HG02623 (cell line): ENCODE data around the gene LRP1-AS.

Experiments
- ATAC-seq: cut with Tn5 transposase; IDR thresholded peaks from one replicate; pipeline ENCODE4 v1.9.1; 2021; ENCODE audit warnings: moderate library complexity; ENCODE audit not compliant: unreplicated experiment

LRP1-AS gene

GRCh38 chr12:57180321-57180989 lies 33.0 kb upstream of the LRP1-AS start:
- ATAC-seq: no peak

GRCh38 chr12:57179331-57180086 lies 32.1 kb upstream of the LRP1-AS start:
- ATAC-seq: no peak

- ATAC-seq: no peak
These were observed 30.8 kb upstream of the LRP1-AS start for GRCh38 chr12:57178213-57178612.

- ATAC-seq: no peak
These were observed 29.9 kb upstream of the LRP1-AS start for GRCh38 chr12:57177354-57177753.

GRCh38 chr12:57176846-57177245 lies 29.4 kb upstream of the LRP1-AS start:
- ATAC-seq: no peak

- ATAC-seq: no peak
These were observed 28.7 kb upstream of the LRP1-AS start for GRCh38 chr12:57176139-57176477.

GRCh38 chr12:57175428-57176138 lies 28.2 kb upstream of the LRP1-AS start:
- ATAC-seq: no peak

- no peak for ATAC-seq
These were observed 26.3 kb upstream of the LRP1-AS start for GRCh38 chr12:57173683-57174082.

- ATAC-seq: no peak
These were observed 25.7 kb upstream of the LRP1-AS start for GRCh38 chr12:57173089-57173488.

- ATAC-seq: no peak
These were observed 24.2 kb upstream of the LRP1-AS start for GRCh38 chr12:57171668-57172067.

- no peak for ATAC-seq
These were observed 23.5 kb upstream of the LRP1-AS start for GRCh38 chr12:57170927-57171326.

GRCh38 chr12:57170408-57170807 lies 23.0 kb upstream of the LRP1-AS start:
- no peak for ATAC-seq

GRCh38 chr12:57169969-57170368 lies 22.6 kb upstream of the LRP1-AS start:
- ATAC-seq: no peak

GRCh38 chr12:57169046-57169795 lies 21.8 kb upstream of the LRP1-AS start:
- ATAC-seq: no peak

GRCh38 chr12:57168058-57168457 lies 20.6 kb upstream of the LRP1-AS start:
- ATAC-seq: no peak

- no peak for ATAC-seq
These were observed 19.6 kb upstream of the LRP1-AS start for GRCh38 chr12:57166971-57167371.

- no peak for ATAC-seq
These were observed 18.3 kb upstream of the LRP1-AS start for GRCh38 chr12:57165741-57166140.

- no peak for ATAC-seq
These were observed 17.7 kb upstream of the LRP1-AS start for GRCh38 chr12:57164966-57165625.

GRCh38 chr12:57164454-57164853 lies 17.0 kb upstream of the LRP1-AS start:
- no peak for ATAC-seq

- no peak for ATAC-seq
These were observed 15.2 kb upstream of the LRP1-AS start for GRCh38 chr12:57162553-57163125.
